Stimulated activated CD8-positive, alpha-beta memory T cell treated with anti-CD3 and anti-CD28 coated beads, Interleukin-4, amount 100 ng/mL, for 1 hour (primary cell): ENCODE data around the gene LRRN2.
"Not testable (repeated sequence)": the region's sequence is repeated elsewhere in the genome, so short reads cannot be mapped to it uniquely, and the experiment has no call there.

Experiments
- DNase-seq, 2 donors: peaks; one replicate each; pipeline ENCODE4 v3.0.0-alpha.2; 2020; ENCODE audit warnings: low read depth in 2 of 2, low spot score in 1 of 2

Gene LRRN2

GRCh38 chr1:204692841-204693356, 7.4 kb upstream of the LRRN2 start:
- no peak for DNase-seq

DNA sequence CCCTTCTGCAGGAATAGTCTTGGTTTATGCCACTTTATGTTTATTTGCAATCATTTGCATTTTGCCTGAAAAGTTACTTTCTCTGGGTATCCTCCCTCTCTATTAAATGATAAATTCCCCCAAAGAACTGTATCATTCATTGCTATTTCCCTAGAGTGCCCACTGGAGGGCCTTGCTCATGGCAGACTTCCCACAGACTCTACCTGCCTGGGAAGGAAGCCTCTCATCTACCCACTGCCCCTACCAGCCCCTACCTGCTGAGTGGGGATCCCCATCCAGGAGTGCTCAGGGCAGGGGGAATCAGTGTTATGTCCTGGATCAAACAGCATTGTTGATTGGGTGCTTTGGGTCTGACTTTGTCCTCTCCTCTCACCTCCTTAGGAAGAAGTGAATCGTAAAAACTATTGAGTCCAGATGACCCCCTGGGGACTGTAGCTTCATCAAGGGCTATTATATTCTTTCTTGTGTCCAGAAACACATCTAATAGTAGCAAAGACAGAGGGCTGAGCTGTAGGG, 6.8 kb upstream of the LRRN2 start:
- no peak for DNase-seq

DNA sequence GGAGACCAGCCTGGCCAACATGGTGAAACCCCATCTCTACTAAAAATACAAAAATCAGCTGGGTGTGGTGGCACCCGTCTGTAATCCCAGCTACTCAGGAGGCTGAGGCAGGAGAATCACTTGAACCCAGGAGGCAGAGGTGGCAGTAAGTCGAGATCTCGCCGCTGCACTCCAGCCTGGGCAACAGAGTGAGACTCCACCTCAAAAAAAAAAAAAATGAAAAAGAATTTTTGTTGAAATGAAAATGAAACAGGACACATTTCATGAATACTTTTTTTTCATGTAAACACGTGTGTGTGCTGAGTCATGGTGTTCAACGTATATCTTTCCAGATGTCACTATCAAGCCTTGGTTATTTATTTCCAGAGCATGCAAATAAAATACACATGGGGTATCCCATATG, 5.8 kb upstream of the LRRN2 start:
- DNase-seq = not testable (repeated sequence)

- no peak for DNase-seq
Observed at GRCh38 chr1:204688776-204689175, 3.2 kb upstream of the LRRN2 start.

GRCh38 chr1:204688007-204688406, 2.5 kb upstream of the LRRN2 start:
- DNase-seq = no peak

DNA sequence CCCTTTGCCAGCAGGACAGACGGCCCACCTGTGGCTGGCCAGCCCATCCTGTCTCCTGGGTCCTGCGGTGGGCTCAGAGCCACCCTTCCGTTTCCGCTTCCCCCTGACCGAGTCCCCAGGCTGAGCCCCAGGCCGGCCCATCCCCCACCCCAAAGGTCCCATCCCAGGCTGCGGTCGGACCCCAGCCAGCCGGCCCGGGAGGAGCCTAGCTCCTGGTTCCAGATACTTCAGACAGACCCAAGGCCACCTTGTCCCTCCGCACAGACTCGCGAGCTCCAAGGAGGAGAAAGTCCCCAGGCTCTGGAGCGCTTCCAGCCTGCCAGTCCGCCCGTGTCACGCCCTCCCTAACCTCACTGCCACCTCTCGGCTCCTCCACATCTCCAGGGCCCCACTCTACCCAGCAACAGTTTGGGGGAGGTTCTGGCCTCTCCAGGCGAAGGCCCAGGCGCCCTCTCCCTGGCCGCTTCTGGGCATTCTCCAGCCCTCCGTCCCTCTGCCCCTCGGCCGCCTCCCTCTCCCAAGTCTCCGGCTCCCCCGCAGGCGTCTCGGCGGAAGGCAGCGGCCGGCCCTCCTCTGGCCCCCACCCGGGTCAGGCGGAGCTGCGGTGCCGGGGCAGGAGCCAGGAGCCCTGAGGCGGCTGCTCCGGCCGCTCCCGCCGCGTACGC, 835 bp downstream of the LRRN2 start:
- no peak for DNase-seq

- no peak for DNase-seq
Observed at GRCh38 chr1:204684206-204684570, 1.4 kb downstream of the LRRN2 start.

GRCh38 chr1:204683284-204684205, 2.0 kb downstream of the LRRN2 start:
- DNase-seq = no peak

GRCh38 chr1:204680461-204680860, 5.1 kb downstream of the LRRN2 start:
- DNase-seq = no peak

- DNase-seq = no peak
Observed at GRCh38 chr1:204680051-204680450, 5.5 kb downstream of the LRRN2 start.

DNA sequence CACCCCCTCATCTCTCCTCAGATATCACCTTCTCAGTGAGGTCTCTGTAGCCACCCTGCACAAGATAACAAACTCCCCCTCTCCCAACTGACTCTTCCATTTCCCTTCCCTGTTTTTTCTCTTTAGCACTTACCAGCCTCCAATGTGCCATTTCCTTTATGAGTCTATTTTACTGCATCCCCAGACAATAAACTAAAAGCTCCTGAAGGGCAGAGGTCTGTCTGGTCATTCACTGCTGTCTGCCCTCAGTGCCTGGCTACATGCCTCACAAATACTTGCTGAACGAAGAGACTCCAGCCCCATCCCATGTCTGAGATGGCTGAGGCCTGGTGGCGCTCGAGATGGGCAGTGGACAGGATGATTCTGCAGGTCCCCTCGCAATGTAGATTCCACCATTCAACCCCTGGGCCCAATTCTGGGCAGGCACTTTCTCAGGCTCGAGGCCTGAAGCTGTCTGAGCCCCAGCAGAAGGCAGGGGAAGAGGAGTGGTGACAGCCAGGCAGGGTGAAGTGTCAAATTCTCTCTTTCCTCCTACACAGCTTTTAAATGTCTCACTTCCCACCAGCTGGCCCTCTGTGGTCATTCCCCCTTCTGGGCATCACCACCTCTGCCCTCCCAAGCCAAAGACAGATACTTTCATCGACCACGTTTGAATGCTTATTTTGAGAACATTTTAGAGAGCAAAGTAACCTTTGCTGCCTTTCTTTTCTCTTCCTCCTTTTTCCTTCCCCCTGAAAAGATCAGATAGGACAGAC, 6.6 kb downstream of the LRRN2 start:
- DNase-seq = no peak

GRCh38 chr1:204677864-204678263, 7.7 kb downstream of the LRRN2 start:
- DNase-seq = no peak

DNA sequence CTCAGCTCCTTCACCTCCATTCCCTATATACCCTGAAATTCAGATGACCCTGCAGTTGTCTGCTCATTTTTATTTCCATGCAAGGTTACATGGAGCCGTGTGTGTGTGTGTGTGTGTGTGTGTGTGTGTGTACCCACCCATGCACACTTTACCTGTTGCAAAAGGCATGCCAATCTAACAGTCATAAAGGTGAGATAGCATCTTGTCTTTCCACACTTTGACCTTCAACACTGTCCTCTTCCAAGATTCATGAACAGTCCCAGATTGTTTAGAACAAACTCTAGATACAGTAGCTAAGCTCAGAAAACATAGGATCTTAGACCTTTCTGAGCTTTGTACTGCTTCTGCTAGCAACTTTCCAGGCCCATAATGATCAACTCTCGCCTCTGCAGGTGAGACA, 9.5 kb downstream of the LRRN2 start:
- DNase-seq = no peak

DNA sequence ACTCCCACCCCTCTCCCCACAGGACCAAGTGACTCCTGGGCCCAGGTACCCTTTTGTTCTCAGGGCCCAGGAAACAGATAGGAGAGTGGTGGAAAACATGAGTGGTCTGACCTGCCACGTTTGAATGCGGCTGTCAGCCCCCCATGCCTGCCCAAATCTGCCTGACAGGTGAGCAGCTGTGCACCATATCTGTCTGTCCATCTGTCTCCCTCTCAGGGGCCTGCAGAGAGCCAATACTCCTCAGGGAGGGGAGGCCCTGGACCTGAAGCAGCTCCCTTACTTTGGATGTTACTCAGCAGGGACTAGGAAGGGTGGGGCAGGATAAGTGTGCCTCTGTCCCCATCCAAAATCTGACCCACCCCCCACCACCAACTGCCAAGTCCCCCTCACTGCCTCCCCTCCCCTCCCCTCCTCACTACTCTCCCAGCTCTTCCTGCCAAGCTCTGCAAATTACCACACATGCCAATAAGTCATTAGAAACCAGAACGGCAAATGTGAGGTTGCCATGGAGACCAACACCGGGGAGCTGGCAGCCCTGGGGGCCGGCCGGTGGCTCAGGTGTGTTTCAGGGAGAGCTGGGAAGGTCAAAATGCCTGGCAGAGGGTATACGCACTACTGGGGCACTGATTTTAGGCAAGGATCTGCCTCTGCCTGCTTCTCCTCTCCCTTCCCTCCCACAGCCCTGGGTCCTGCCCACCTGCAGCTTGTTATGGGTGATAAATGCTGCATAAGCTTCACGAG, 11.5 kb downstream of the LRRN2 start:
- DNase-seq = no peak

GRCh38 chr1:204673209-204673608, 12.3 kb downstream of the LRRN2 start:
- no peak for DNase-seq

GRCh38 chr1:204672482-204673121, 12.9 kb downstream of the LRRN2 start:
- no peak for DNase-seq

- DNase-seq = no peak
Observed at GRCh38 chr1:204672069-204672468, 13.5 kb downstream of the LRRN2 start.

- DNase-seq = no peak
Observed at GRCh38 chr1:204670152-204670927, 15.2 kb downstream of the LRRN2 start.

GRCh38 chr1:204669579-204669978, 16.0 kb downstream of the LRRN2 start:
- no peak for DNase-seq

GRCh38 chr1:204664384-204664651, 21.2 kb downstream of the LRRN2 start:
- DNase-seq = no peak
